Astrocyte of the spinal cord (primary cell): Measurements from ENCODE around the gene FCRLB.
"Not testable (repeated sequence)": the region's sequence is repeated elsewhere in the genome, so short reads cannot be mapped to it uniquely, and the experiment has no call there.

Experiments used
- DNase-seq: peaks from one replicate; pipeline ENCODE4 v3.0.0; 2011; ENCODE audit warnings: low read depth, low spot score
- H3K4me3 ChIP-seq: 2 replicates; pipeline ENCODE4 v1.5.1; 2011; ENCODE audit warnings: low read depth, mild to moderate bottlenecking, low read length, moderate library complexity
- in situ Hi-C: cut with HindIII; loops from 2 replicates; pipeline ENCODE4 v1.10.0; 2017; ENCODE audit warnings: low sequenced_read_pairs
- TF ChIP-seq, protein P1 (sequence below): IDR thresholded peaks from 2 replicates; pipeline ENCODE4 v1.5.1; 2012; ENCODE audit warnings: low read depth, mild to moderate bottlenecking, low read length, inconsistent platforms

Gene FCRLB

DNA sequence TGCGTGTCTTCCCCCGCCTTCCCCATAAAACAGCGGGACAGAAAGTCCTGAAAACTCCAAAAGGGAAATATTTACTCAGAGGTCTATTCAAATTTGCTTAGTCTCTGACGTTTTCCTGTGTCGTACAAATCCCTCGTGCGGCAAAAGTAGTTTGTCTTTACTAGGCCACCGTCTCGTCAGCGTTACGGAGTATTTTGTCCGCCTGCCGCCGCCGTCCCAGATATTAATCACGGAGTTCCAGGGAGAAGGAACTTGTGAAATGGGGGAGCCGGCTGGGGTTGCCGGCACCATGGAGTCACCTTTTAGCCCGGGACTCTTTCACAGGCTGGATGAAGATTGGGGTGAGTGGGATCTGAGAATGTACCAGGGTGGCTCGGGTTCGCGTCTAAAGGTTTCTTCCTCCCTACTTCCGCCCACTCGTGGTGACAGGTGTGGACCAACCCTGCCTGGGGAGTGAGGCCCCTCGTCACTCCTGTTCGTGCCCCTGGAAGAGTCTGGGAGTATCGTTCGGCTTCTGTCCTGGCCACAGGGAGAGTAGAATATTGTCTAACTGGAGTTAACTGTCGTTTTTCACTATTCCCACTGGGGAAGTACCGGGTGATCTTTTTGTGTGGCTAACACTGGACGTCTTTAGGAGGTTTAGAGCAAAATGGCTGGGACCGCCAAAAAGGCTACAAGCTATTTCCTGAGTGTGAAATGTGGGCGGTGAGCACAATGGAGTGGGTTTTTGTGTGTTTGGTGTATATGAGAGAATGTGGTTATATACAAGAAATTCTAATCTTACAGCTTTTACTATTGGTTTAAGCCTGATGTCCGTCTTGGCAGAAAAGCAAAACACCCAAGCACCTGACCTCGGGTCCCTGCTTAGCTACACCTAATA is 45.0 kb downstream of the FCRLB start, which contains the start of gene ATF6:
ATF6 (plus strand) TSS at position 219 of the 880 bp plus-strand sequence; CDS start at position 260, 41 bp downstream.
- peak within 1 kb of the TSS; percentile 83 for H3K4me3 ChIP-seq
- TF ChIP-seq, protein P1, sequence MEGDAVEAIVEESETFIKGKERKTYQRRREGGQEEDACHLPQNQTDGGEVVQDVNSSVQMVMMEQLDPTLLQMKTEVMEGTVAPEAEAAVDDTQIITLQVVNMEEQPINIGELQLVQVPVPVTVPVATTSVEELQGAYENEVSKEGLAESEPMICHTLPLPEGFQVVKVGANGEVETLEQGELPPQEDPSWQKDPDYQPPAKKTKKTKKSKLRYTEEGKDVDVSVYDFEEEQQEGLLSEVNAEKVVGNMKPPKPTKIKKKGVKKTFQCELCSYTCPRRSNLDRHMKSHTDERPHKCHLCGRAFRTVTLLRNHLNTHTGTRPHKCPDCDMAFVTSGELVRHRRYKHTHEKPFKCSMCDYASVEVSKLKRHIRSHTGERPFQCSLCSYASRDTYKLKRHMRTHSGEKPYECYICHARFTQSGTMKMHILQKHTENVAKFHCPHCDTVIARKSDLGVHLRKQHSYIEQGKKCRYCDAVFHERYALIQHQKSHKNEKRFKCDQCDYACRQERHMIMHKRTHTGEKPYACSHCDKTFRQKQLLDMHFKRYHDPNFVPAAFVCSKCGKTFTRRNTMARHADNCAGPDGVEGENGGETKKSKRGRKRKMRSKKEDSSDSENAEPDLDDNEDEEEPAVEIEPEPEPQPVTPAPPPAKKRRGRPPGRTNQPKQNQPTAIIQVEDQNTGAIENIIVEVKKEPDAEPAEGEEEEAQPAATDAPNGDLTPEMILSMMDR: no peak
- peak; percentile 95 for DNase-seq
- in situ Hi-C loops: no loop called here

DNA sequence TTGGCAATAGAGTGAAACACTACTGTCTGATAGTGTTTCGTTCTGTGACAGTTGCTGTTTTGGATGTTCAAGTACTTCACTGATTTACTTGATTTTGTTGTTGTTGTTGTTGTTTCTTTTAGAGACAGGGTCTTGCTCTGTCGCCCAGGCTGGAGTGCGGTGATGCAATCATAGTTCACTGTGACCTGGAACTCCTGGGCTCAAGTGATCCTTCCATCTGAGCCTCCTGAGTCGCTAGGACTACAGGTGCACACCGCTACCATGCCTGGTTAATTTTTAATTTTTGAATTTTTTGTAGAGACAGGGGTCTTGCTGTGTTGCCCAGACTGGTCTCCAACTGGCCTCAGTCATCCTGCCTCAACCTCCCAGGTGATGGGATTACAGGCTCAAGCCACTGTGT is 47.1 kb downstream of the FCRLB start:
- no peak for DNase-seq
- no peak overlapping the region for H3K4me3 ChIP-seq
- in situ Hi-C loops: no loop called here
- TF ChIP-seq, protein P1: no peak

DNA sequence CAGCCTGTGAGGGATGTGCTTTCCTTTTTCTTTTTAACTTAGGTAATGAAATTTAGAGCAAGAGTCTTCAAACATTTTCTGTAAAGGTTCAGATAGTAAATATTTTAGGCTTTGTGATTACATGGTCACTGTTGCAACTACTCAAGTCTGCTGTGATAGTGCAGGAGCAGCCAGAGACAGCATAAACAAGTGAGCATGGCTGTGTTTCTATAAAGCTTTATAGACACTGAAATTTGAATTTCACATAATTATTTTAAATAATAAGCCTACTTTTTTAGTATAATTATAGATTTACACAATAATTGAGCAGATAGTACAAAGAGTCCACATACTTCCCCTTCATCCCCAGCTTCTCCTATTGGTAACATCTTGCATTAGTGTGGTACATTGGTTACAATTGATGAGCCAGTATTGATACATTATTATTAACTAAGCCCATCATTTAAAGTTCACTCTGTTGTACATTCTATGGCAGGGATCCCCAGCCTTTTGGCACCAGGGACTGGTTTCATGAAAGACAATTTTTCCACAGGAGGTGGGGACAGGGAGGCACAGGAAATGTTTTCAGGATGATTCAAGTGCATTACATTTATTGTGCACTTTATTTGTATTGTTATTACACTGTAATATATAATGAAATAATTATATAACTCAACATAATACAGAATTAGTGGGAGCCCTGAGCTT is 47.8 kb downstream of the FCRLB start:
- DNase-seq: no peak
- in situ Hi-C loops: no loop called here
- H3K4me3 ChIP-seq: no peak overlapping the region
- TF ChIP-seq, protein P1: no peak

DNA sequence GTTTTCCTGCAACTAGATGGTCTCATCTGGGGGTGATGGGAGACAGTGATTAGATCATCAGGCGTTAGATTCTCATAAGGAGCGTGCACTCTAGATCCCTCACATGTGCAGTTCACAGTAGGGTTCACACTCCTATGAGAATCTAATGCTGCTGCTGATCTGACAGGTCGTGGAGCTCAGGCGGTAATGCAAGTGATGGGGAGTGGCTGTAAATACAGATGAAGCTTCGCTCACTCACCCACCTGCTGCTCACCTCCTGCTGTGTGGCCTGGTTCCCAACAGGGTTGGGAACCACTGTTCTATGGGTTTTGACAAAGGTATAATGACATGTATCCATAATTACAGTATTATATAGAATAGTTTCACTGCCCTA is 48.3 kb downstream of the FCRLB start:
- H3K4me3 ChIP-seq, DNase-seq, in situ Hi-C loops: not testable (repeated sequence)

DNA sequence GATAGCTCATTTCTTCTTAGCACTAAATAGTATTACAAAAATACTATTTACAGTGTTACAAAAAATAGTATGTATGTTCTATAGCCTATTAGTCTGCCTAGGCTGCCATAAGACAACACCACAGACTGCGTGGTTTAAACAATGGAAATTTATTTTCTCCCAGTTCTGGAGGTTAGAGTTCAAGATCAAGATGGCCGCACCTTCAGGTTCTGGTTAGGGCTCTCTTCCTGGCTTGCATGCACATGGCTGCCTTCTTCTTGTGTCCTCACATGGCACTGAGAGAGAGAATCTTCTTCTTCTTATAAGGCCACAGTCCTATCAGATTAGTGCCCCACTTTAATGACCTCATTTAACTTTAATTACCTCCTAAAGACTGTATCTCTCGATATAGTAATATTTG is 48.9 kb downstream of the FCRLB start:
- in situ Hi-C loops: no loop called here
- no peak for DNase-seq
- no peak overlapping the region for H3K4me3 ChIP-seq
- TF ChIP-seq, protein P1: no peak

DNA sequence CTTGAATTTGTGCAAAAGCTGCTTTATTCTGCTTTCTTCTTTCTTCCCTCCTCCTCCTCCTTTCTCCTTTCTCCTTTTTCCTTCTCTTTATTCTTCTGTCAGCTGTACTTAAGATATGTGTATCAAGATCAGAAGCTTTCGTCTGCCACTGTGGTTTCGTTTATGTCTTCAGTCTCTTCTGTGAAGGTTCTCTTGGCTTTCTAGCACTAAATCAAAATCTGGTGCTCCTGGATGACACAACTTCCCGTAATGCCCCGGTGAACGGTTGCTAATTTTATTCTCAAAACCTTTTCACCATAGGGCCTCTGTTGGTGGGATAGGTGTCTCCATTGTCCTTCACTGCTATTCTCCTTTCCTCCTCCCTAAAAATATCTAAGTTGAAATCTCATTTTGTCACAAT is 49.8 kb downstream of the FCRLB start:
- no peak for DNase-seq
- TF ChIP-seq, protein P1: no peak
- H3K4me3 ChIP-seq: no peak overlapping the region
- in situ Hi-C loops: no loop called here

DNA sequence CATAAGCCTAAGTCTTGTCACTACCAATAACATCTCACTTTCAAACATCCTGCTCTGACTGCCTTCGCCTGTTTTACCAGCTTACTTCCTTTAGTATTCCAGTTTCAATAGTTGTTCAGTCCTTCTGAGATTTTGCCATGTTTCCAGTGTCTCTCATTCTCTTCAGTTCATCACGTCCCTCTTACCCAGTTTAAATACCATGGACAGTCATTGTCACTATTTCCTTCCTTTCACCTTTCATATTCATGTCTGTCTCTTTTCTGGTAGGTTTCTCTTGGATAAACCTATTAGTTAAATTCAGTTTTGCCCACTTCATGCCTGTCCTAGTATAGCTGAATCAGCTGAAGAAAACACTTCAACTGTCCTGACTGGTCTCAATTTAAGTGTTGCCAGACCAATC is 50.6 kb downstream of the FCRLB start:
- no peak for DNase-seq
- in situ Hi-C loops: no loop called here
- TF ChIP-seq, protein P1: no peak
- no peak overlapping the region for H3K4me3 ChIP-seq
